EH (cell line): ENCODE results near the gene CCNJL.

ENCODE experiments used
- DNase-seq: peaks from one replicate; pipeline ENCODE4 v3.0.0-alpha.2; 2015; ENCODE audit warnings: low read depth

CCNJL gene

DNA sequence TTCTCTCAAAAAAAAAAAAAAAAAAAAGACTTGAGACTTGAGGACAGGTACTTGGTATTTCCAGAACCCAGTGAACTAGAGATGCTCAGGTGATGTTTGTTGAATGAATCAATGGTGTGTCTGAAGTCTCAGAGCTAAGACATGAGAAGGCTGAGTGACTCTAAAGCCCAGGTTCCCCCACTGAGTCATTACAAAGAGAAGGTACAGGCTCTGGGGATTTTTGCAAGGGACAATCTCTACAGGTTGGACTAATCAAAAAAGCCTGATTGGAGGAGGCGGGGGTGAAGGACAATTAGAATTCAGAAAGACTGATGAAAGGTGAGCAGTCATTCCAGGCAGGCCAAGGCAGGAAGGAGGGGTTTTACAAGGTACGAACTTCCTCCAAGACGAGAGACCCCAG is 91.3 kb downstream of the CCNJL start:
- DNase-seq: no peak

DNA sequence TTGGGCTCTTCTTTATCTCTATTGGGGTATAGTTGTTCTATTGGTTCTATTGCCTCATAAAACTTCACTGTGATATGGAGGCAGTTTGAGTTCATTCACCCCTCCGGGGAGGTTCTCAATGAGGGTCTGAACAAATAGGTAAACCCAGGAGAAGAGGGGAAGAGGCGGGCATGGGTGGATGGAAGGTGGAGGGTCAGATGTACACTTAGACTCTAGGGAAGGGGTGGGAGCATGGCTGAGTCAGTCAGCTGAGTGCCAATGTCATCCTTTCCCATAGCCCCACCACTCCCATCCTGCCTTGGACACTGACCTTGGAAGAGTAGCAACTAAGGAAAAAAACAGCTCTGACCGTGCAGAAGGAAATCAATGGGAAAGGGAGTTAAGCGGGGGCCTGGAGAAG is 93.0 kb downstream of the CCNJL start:
- no peak for DNase-seq

DNA sequence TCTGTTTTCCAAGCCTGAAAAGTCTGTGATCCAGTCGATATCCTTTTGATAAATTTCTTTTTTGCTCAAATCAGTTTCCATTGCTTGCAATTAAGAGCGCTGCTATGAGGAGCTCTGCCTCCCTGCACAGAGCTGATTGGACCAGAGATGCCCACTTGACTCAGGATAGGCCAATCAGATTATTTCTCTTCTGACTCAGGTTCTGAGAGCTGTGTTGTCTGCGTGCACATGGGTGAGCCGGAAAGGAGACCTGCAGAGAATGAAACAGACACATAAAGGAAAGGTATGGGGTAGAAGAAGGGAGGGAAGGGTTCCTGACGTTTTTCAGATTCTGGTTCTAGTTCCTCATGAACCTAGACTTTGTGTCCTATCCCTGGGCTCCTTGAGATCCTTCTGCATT is 98.8 kb downstream of the CCNJL start:
- peak; percentile 18 for DNase-seq

DNA sequence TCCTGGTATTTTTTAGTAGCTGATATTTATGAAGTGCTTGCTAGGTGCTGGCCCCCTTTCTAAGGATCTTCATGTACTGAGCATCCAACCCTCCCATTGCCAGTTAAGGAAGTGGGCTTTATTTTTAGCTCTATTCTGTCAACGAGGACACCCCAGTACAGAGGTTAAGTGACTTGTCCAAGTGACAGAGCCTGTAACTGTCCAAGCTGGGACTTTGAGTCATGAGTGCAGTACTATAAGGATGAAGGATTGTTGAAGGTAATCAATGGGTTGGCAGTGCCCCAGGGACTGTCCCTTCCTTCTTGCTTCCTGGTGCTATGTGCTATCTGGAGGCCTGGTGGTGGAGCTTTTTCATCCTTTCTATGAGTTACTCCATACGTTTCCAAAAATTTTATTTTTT is 101.0 kb downstream of the CCNJL start:
- DNase-seq: no peak

DNA sequence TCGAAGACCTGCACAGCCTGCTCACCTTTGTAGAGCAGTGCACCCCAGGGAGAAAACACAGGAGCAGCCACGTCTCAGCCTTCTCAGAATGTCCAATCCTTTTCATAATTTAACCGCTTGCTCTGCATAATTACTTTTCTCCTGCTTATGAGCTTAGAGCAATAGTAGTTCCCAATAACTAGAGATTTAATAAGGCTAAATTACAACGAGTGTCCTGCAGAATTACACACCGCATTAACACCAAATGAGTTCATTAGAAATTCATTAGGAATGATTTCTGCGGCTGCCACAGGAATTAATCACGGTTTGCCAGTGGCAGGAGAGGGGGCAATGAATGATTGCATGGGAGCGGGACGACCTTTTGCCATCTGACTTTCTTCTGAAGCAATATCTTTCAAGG is 101.8 kb downstream of the CCNJL start:
- no peak for DNase-seq

DNA sequence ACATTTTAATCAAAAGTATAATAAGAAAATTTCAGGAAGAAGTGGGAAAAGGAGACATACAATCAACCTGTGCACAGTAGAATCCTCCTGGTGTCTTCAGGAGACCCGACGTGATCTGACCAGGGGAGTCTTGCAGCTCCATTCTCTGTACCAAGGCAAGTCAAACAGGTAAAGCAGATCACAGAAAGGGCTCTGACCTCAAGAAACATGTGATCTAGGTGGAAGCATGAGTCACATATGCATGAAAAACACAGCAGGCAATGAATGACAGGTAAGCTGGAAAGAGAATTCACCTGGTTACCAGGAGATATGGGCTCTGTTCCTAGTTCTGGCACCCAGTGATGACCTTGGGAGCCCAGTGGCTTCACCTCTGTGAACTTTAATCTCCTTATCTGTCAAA is 102.4 kb downstream of the CCNJL start:
- DNase-seq: no peak

DNA sequence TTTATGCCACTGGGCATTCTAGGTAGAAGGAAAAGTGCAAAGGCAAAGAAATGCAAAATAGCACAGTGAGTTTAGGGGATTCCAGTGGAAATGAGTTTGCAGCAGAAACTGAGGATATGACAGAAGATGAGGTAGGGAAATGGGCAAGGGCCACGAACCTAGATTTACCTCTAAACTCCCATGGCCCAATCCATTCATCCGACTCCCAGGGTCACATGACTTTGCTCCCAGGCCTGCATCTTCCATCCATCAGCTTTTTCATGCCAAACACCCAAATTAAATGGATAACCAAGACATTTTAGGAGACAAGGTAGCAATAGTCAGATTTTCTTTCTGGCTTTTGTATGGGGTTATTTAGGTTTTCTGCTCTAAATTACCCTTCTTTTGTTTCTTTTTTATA is 105.3 kb downstream of the CCNJL start:
- DNase-seq: no peak
